NCI-H2227 (cell line): ENCODE results near the gene ADAMTS3.

Source experiments
- DNase-seq: peaks from one replicate; lab custom pipeline; 2025; ENCODE audit not compliant: unreplicated experiment; lab: John Stamatoyannopoulos, UW

The ADAMTS3 gene

GRCh38 chr4:72418458-72418857, 150.6 kb downstream of the ADAMTS3 start:
- no peak for DNase-seq

- no peak for DNase-seq
These were observed 158.9 kb downstream of the ADAMTS3 start for GRCh38 chr4:72410158-72410557.

- no peak for DNase-seq
These were observed 160.5 kb downstream of the ADAMTS3 start for GRCh38 chr4:72408568-72408967.

- DNase-seq, result no peak
These were observed 163.6 kb downstream of the ADAMTS3 start for GRCh38 chr4:72405417-72405816.

GRCh38 chr4:72397314-72397713, 171.7 kb downstream of the ADAMTS3 start:
- no peak for DNase-seq

- no peak for DNase-seq
These were observed 174.9 kb downstream of the ADAMTS3 start for GRCh38 chr4:72394012-72394663.

- no peak for DNase-seq
These were observed 177.7 kb downstream of the ADAMTS3 start for GRCh38 chr4:72391281-72391680.

GRCh38 chr4:72390409-72390808, 178.6 kb downstream of the ADAMTS3 start:
- no peak for DNase-seq

- DNase-seq, result no peak
These were observed 180.5 kb downstream of the ADAMTS3 start for GRCh38 chr4:72388521-72388920.

- DNase-seq, result no peak
These were observed 181.1 kb downstream of the ADAMTS3 start for GRCh38 chr4:72387959-72388358.

- no peak for DNase-seq
These were observed 185.6 kb downstream of the ADAMTS3 start for GRCh38 chr4:72383439-72383838.

- DNase-seq, result no peak
These were observed 190.1 kb downstream of the ADAMTS3 start for GRCh38 chr4:72378901-72379300.

- DNase-seq, result no peak
These were observed 191.4 kb downstream of the ADAMTS3 start for GRCh38 chr4:72377491-72378194.

- DNase-seq, result no peak
These were observed 192.1 kb downstream of the ADAMTS3 start for GRCh38 chr4:72376901-72377300.

- no peak for DNase-seq
These were observed 193.8 kb downstream of the ADAMTS3 start for GRCh38 chr4:72375073-72375736.

GRCh38 chr4:72374159-72374558, 194.9 kb downstream of the ADAMTS3 start:
- no peak for DNase-seq

- no peak for DNase-seq
These were observed 202.4 kb downstream of the ADAMTS3 start for GRCh38 chr4:72366601-72367000.

- DNase-seq, result no peak
These were observed 203.0 kb downstream of the ADAMTS3 start for GRCh38 chr4:72365981-72366380.

- no peak for DNase-seq
These were observed 204.0 kb downstream of the ADAMTS3 start for GRCh38 chr4:72365016-72365415.

GRCh38 chr4:72360075-72360474, 208.9 kb downstream of the ADAMTS3 start:
- DNase-seq, result no peak

- no peak for DNase-seq
These were observed 210.5 kb downstream of the ADAMTS3 start for GRCh38 chr4:72358483-72358882.

GRCh38 chr4:72357908-72358307, 211.1 kb downstream of the ADAMTS3 start:
- DNase-seq, result no peak
